GM12891 (cell line): ENCODE measurements around the gene CDK2.

ENCODE experiments used
- PAX5 ChIP-seq: IDR thresholded peaks from 2 replicates; pipeline ENCODE4 v1.6.1; 2011; ENCODE audit warnings: low read length, moderate library complexity, mild to moderate bottlenecking; ENCODE audit not compliant: insufficient read depth, severe bottlenecking
- POLR2A ChIP-seq: IDR thresholded peaks from 2 replicates; pipeline ENCODE4 v1.6.1; 2011; ENCODE audit warnings: low read depth, low read length, control low read depth
- POLR2AphosphoS5 ChIP-seq: IDR thresholded peaks from 2 replicates; pipeline ENCODE4 v1.6.1; 2011; ENCODE audit warnings: low read depth, low read length, control low read depth
- SPI1 ChIP-seq: IDR thresholded peaks from 2 replicates; pipeline ENCODE4 v1.6.1; 2011; ENCODE audit warnings: low read depth, low read length, control low read depth
- TAF1 ChIP-seq: IDR thresholded peaks from 2 replicates; pipeline ENCODE4 v1.6.1; 2011; ENCODE audit warnings: low read depth, low read length, control low read depth

DNA sequence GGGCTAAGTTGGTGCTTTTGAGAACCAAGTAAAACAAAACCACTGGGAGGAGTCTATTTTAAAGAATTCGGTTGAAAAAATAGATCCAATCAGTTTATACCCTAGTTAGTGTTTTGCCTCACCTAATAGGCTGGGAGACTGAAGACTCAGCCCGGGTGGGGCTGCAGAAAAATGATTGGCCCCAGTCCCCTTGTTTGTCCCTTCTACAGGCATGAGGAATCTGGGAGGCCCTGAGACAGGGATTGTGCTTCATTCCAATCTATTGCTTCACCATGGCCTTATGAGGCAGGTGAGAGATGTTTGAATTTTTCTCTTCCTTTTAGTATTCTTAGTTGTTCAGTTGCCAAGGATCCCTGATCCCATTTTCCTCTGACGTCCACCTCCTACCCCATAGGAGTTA is 5.4 kb downstream of the CDK2 start:
- TF ChIP-seq POLR2A, result no peak
- TF ChIP-seq POLR2AphosphoS5, result no peak
- no peak for TF ChIP-seq TAF1
- TF ChIP-seq SPI1, result no peak
- no peak for TF ChIP-seq PAX5
